ENCODE measurements around the gene COPB2.

COPB2 gene

DNA sequence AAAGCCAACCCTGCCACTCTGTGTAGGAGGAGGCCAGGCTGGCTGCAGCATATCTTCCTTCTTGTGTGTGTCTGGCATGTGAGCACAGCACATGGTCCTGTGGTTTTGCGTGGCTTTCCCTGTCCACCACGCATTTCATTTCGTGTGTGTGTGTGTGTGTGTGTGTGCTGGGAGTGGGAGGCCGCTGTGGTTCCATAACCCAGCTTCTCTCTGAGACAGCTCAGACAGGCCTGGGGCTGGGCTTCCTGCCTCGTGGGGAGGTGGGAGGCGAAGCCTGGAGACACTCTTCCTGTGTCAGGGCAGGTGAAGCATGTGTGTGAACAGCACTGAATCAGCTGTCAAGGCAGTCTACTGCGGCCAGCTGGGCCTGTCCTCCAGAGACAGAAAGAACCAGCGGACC lies 61.6 kb downstream of the COPB2 start:
- Histone ChIP-seq H3K27me3 (ENCODE audit: control insufficient read depth in 1 of 2, insufficient read depth in 2 of 2, low read length in 2 of 2) (peaks cover 0 to 16% of the 10 kb centered on the region in 2 donors), H3K9me3 (ENCODE audit: control insufficient read depth in 2 of 2, low read length in 2 of 2) (no peaks in the 10 kb centered on the region), H3K36me3 (ENCODE audit: control insufficient read depth in 2 of 2, insufficient read depth in 2 of 2, low read length in 2 of 2) (no peaks in the 10 kb centered on the region), H3K9ac (ENCODE audit: low read length in 2 of 2) (no peak overlapping the region), H3K4me3 (ENCODE audit: low read length in 2 of 2) (no peak overlapping the region), H3K4me1 (ENCODE audit: control insufficient read depth, insufficient read depth, low read length) (peaks cover 6% of the 10 kb centered on the region), H3K27ac (ENCODE audit: low read length) (no peak overlapping the region)

DNA sequence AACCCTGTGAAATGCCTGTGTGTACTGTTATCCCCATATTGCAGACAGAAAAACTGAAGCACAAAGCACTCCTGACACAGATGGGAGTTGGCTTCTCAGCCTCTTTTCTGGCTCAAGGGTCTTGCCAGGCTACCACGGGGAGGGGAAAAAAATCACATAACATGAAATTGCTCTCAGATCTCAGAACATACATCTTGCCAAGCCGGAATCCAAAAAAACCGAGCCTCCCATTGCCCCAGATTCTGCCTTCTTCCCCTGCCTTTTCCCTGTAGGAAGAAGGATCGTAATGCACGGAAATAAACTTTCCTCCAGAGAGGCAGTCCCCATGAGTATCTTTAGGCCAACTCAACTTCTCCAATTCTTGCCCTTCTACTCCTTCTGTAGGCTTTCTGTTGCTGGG lies 62.2 kb downstream of the COPB2 start:
- no peak overlapping the region for H3K9ac ChIP-seq (ENCODE audit: low read length in 2 of 2)
- H3K4me1 ChIP-seq (ENCODE audit: control insufficient read depth, insufficient read depth, low read length), result peaks cover 6% of the 10 kb centered on the region
- H3K27ac ChIP-seq (ENCODE audit: low read length), result no peak overlapping the region
- H3K36me3 ChIP-seq (ENCODE audit: control insufficient read depth in 2 of 2, insufficient read depth in 2 of 2, low read length in 2 of 2), result no peaks in the 10 kb centered on the region
- H3K9me3 ChIP-seq (ENCODE audit: control insufficient read depth in 2 of 2, low read length in 2 of 2), result no peaks in the 10 kb centered on the region
- H3K27me3 ChIP-seq (ENCODE audit: control insufficient read depth in 1 of 2, insufficient read depth in 2 of 2, low read length in 2 of 2), result peaks cover 0 to 16% of the 10 kb centered on the region in 2 donors
- H3K4me3 ChIP-seq (ENCODE audit: low read length in 2 of 2), result no peak overlapping the region

DNA sequence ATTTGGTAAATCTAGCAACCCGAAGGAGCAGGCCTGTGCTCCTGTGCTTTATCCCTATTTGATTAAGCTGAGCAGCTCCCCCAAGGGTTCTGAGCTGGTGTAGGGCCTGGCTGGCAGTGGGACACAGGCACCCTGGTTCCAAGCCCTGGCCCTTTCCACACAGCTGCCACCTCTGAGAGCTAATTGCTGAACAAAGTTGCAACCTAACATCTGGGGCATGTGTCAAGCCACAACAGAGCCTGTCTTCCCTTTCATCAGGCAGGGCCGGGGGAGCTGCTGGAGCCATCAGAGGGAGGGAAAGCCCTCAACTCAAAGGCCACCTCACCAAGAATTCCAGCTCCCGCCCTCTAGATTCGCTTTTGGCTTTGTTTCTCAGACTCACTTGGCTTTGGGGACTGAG lies 62.7 kb downstream of the COPB2 start:
- H3K9me3 ChIP-seq (ENCODE audit: control insufficient read depth in 2 of 2, low read length in 2 of 2), result no peaks in the 10 kb centered on the region
- no peaks in the 10 kb centered on the region for H3K36me3 ChIP-seq (ENCODE audit: control insufficient read depth in 2 of 2, insufficient read depth in 2 of 2, low read length in 2 of 2)
- H3K4me1 ChIP-seq (ENCODE audit: control insufficient read depth, insufficient read depth, low read length), result peaks cover 6% of the 10 kb centered on the region
- peaks cover 0 to 16% of the 10 kb centered on the region in 2 donors for H3K27me3 ChIP-seq (ENCODE audit: control insufficient read depth in 1 of 2, insufficient read depth in 2 of 2, low read length in 2 of 2)
- no peak overlapping the region for H3K9ac ChIP-seq (ENCODE audit: low read length in 2 of 2)
- H3K4me3 ChIP-seq (ENCODE audit: low read length in 2 of 2), result no peak overlapping the region
- no peak overlapping the region for H3K27ac ChIP-seq (ENCODE audit: low read length)

DNA sequence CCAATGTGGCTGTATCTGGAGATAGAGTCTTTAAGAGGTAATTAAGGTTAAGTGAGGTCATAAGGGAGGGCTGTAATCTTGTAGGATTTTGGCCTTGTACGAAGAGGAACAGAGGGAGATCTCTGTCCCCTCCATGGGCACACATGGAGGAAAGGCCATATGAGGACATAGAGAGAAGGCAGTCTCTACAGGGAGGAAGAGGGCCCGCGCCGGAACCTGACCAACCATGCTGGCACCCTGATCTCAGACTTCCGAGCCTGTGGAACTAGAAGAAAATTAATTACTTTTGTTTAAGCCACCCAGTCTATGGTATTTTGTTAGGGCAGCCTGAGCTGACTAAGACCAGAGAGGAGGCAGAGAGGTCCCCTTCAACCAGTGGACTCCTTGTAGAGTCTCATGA lies 63.3 kb downstream of the COPB2 start:
- H3K4me1 ChIP-seq (ENCODE audit: control insufficient read depth, insufficient read depth, low read length), result peaks cover 6% of the 10 kb centered on the region
- no peaks in the 10 kb centered on the region for H3K36me3 ChIP-seq (ENCODE audit: control insufficient read depth in 2 of 2, insufficient read depth in 2 of 2, low read length in 2 of 2)
- peaks cover 0 to 16% of the 10 kb centered on the region in 2 donors for H3K27me3 ChIP-seq (ENCODE audit: control insufficient read depth in 1 of 2, insufficient read depth in 2 of 2, low read length in 2 of 2)
- H3K9ac ChIP-seq (ENCODE audit: low read length in 2 of 2), result no peak overlapping the region
- H3K9me3 ChIP-seq (ENCODE audit: control insufficient read depth in 2 of 2, low read length in 2 of 2), result no peaks in the 10 kb centered on the region
- H3K4me3 ChIP-seq (ENCODE audit: low read length in 2 of 2), result no peak overlapping the region
- H3K27ac ChIP-seq (ENCODE audit: low read length), result no peak overlapping the region

DNA sequence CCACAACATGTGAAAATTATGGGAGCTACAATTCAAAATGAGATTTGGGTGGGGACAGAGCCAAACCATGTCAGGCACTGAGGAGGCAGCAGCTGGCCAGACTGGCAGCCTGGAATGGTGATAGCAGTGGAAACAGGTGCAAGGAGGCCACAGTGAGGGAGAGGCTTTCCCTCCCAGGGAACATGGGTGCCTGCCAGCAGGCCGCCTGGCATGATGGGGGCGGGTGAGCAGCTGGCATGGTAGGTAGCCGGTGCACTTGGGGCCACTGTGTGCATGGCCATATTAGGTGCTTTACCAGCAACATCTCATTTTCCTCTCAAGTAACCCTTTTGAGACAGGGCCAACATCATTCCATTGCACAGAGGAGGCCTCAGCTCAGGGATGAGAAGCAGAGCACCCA lies 63.9 kb downstream of the COPB2 start:
- Histone ChIP-seq H3K27ac (ENCODE audit: low read length) (no peak overlapping the region), H3K36me3 (ENCODE audit: control insufficient read depth in 2 of 2, insufficient read depth in 2 of 2, low read length in 2 of 2) (no peaks in the 10 kb centered on the region), H3K9me3 (ENCODE audit: control insufficient read depth in 2 of 2, low read length in 2 of 2) (no peaks in the 10 kb centered on the region), H3K4me3 (ENCODE audit: low read length in 2 of 2) (no peak overlapping the region), H3K4me1 (ENCODE audit: control insufficient read depth, insufficient read depth, low read length) (peaks cover 6% of the 10 kb centered on the region), H3K27me3 (ENCODE audit: control insufficient read depth in 1 of 2, insufficient read depth in 2 of 2, low read length in 2 of 2) (peaks cover 0 to 15% of the 10 kb centered on the region in 2 donors), H3K9ac (ENCODE audit: low read length in 2 of 2) (no peak overlapping the region)

DNA sequence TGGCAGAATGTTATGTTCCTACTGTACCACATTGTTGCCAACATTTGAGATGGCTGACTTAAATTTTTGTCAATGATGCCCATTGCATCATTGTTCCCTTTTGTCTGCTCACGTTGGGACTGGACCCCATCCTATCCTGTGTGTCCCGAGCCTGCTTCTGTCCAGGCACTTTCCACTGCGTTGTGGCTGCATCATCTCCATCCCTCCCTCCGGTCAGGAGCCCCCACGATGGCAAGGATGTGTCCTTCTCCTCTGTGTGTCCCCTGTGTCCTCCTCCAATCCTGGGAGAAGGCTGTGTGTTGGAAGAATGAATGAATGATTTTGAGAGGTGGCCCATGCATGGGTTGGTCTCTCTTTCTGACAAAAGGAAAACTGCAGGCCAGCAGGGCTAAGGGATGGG lies 65.0 kb downstream of the COPB2 start:
- Histone ChIP-seq H3K27ac (ENCODE audit: low read length) (no peak overlapping the region), H3K36me3 (ENCODE audit: control insufficient read depth in 2 of 2, insufficient read depth in 2 of 2, low read length in 2 of 2) (no peaks in the 10 kb centered on the region), H3K9ac (ENCODE audit: low read length in 2 of 2) (no peak overlapping the region), H3K27me3 (ENCODE audit: control insufficient read depth in 1 of 2, insufficient read depth in 2 of 2, low read length in 2 of 2) (peaks cover 0 to 4% of the 10 kb centered on the region in 2 donors), H3K9me3 (ENCODE audit: control insufficient read depth in 2 of 2, low read length in 2 of 2) (no peaks in the 10 kb centered on the region), H3K4me3 (ENCODE audit: low read length in 2 of 2) (no peak overlapping the region), H3K4me1 (ENCODE audit: control insufficient read depth, insufficient read depth, low read length) (peaks cover 4% of the 10 kb centered on the region)

DNA sequence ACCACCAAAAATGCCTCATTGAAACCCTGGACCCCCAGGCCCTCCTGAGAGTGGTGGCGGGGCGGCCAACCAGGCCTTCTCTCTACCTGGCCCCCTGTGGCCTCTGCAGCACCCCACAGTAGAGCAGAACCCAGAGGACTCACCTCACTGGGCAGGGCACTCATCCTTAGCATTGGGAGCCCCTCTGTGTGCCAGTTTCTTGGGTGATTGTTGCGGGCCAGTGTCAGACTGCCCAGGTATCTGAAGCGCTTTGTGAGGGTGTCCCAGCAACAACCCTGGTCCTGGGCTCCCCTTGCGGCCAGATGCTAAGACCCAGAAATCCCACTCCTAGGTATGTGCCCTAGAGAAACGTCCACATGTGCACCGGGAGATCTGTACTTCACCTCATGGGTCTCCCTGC lies 66.3 kb downstream of the COPB2 start:
- H3K4me3 ChIP-seq (ENCODE audit: low read length in 2 of 2), result no peak overlapping the region
- no peaks in the 10 kb centered on the region for H3K4me1 ChIP-seq (ENCODE audit: control insufficient read depth, insufficient read depth, low read length)
- no peaks in the 10 kb centered on the region for H3K36me3 ChIP-seq (ENCODE audit: control insufficient read depth in 2 of 2, insufficient read depth in 2 of 2, low read length in 2 of 2)
- no peak overlapping the region for H3K9ac ChIP-seq (ENCODE audit: low read length in 2 of 2)
- H3K27me3 ChIP-seq (ENCODE audit: control insufficient read depth in 1 of 2, insufficient read depth in 2 of 2, low read length in 2 of 2), result peaks cover 6 to 9% of the 10 kb centered on the region in 2 donors
- H3K27ac ChIP-seq (ENCODE audit: low read length), result no peak overlapping the region
- H3K9me3 ChIP-seq (ENCODE audit: control insufficient read depth in 2 of 2, low read length in 2 of 2), result no peaks in the 10 kb centered on the region

DNA sequence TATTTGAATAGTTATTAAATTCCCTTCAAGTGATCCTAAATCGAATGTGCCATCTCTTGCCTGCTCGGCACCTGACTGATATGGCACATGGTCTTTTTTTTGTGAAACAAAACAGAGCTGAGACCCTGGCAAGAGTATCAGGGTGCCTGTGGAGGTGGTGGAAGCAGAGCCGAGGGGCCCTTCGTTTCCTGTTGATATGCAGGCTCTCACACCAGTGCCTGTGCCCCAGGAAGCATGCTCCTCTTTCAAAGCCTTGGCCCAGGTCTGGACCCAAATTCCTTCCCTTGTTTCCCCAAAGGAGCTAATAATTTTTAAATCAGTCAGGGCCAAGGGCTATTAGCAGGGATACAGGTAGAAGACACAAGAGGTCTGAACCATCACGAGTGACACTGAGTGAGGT lies 67.1 kb downstream of the COPB2 start:
- H3K9ac ChIP-seq (ENCODE audit: low read length in 2 of 2), result no peak overlapping the region

DNA sequence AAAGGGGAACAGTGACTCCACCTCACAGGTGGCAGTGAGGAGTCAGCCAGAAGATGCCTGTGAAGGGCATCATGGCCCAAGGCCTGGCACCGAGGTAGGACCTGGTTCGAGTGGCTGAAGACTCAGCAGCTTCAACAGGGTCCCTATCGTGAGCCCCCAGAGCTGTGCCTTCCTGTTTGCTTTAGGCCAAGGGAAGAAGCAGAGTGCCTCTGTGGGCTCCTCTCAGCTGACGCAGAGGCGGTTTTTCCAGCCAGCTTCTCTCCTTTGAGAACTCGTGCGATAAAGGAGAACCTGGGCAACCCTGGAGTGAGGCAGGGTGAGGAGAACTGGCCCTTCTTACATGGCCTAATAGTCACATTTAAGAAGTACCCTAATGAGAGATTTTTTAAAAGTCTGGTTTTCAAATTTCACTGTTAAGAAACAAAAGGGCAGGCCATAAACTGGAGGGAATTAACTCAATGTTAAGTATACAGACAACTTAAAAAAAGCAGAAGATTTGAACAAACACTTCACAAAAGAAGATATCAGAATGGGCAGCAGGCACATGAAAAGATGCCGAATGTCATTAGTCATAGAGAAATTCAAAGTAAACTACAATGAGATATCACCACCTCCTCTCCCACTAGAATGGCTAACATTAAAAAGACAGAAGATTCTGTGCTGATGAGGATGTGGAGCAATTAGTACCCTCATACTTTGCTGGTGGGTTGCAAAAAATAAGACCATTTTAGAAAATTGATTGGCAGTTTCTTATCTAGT lies 68.7 kb downstream of the COPB2 start:
- H3K4me1 ChIP-seq (ENCODE audit: control insufficient read depth, insufficient read depth, low read length), result no peaks in the 10 kb centered on the region
- no peak overlapping the region for H3K27ac ChIP-seq (ENCODE audit: low read length)
- no peaks in the 10 kb centered on the region for H3K36me3 ChIP-seq (ENCODE audit: control insufficient read depth in 2 of 2, insufficient read depth in 2 of 2, low read length in 2 of 2)
- no peak overlapping the region for H3K9ac ChIP-seq (ENCODE audit: low read length in 2 of 2)
- no peak overlapping the region for H3K4me3 ChIP-seq (ENCODE audit: low read length in 2 of 2)
- H3K27me3 ChIP-seq (ENCODE audit: control insufficient read depth in 1 of 2, insufficient read depth in 2 of 2, low read length in 2 of 2), result peaks cover 11 to 13% of the 10 kb centered on the region in 2 donors
- H3K9me3 ChIP-seq (ENCODE audit: control insufficient read depth in 2 of 2, low read length in 2 of 2), result no peaks in the 10 kb centered on the region

More for the DNA sequence above, 67.1 kb downstream of the COPB2 start:
- Histone ChIP-seq H3K27me3 (ENCODE audit: control insufficient read depth in 1 of 2, insufficient read depth in 2 of 2, low read length in 2 of 2) (peaks cover 8 to 11% of the 10 kb centered on the region in 2 donors), H3K27ac (ENCODE audit: low read length) (no peak overlapping the region), H3K4me1 (ENCODE audit: control insufficient read depth, insufficient read depth, low read length) (no peaks in the 10 kb centered on the region), H3K9me3 (ENCODE audit: control insufficient read depth in 2 of 2, low read length in 2 of 2) (no peaks in the 10 kb centered on the region), H3K4me3 (ENCODE audit: low read length in 2 of 2) (no peak overlapping the region), H3K36me3 (ENCODE audit: control insufficient read depth in 2 of 2, insufficient read depth in 2 of 2, low read length in 2 of 2) (no peaks in the 10 kb centered on the region)

DNA sequence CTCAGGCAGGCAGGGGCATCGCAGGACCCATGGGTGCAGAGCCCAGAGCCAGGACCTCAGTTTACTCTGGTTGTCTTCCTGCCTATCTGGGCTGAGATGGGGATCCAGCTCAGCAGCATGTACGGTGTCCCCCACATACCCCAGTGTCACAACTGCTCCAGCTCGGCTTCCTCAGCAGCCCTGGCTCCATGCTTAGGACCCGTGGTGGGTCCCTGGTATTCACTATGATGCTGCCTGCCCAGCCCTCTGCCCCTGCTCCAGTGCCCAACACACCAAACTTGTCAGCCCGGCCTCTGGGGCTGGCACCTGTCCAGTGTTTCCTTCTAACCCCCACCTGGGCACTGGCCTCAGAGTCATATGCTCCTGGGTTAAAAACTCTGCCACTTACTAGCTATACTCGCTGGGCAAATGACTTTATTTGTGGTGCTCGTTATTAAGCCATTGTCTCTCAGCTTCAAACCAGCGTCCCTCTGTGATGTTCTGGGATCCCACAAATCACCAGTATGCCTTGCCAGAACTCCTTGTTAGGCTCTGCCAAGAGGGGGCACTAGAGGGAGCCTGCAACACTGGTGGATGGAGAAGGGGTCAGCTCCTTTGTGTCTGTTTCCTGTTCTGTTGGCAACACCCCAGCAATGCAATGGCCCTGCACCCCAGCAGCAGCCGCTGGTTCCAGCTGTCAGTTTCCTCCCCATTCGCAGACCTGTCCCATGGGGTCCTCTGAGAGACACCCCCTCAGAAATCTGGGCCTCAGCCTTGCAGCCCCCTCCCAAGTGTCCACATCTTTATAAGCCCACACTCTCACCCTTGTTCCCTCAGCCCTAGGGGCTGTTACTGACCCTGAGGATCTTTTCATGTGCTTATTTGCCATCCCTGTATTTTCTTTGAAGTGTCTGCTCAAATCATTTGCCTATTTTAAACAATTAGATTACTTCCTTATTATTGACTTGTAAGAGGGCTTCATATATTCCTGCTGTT lies 69.7 kb downstream of the COPB2 start:
- Histone ChIP-seq H3K9me3 (ENCODE audit: control insufficient read depth in 2 of 2, low read length in 2 of 2) (no peaks in the 10 kb centered on the region), H3K27me3 (ENCODE audit: control insufficient read depth in 1 of 2, insufficient read depth in 2 of 2, low read length in 2 of 2) (peaks cover 11 to 13% of the 10 kb centered on the region in 2 donors), H3K27ac (ENCODE audit: low read length) (no peak overlapping the region)

More for the DNA sequence above, 69.7 kb downstream of the COPB2 start:
- Histone ChIP-seq H3K4me1 (ENCODE audit: control insufficient read depth, insufficient read depth, low read length) (no peaks in the 10 kb centered on the region), H3K4me3 (ENCODE audit: low read length in 2 of 2) (no peak overlapping the region), H3K36me3 (ENCODE audit: control insufficient read depth in 2 of 2, insufficient read depth in 2 of 2, low read length in 2 of 2) (no peaks in the 10 kb centered on the region), H3K9ac (ENCODE audit: low read length in 2 of 2) (no peak overlapping the region)
